NCI-H526 (cell line): ENCODE measurements around the gene OTOP2.
"Not testable (repeated sequence)": the region's sequence is repeated elsewhere in the genome, so short reads cannot be mapped to it uniquely, and the experiment has no call there.

Source experiments
- DNase-seq, 2 experiments: peaks; one replicate each; lab custom pipeline; 2025; lab: John Stamatoyannopoulos, UW

OTOP2 gene

DNA sequence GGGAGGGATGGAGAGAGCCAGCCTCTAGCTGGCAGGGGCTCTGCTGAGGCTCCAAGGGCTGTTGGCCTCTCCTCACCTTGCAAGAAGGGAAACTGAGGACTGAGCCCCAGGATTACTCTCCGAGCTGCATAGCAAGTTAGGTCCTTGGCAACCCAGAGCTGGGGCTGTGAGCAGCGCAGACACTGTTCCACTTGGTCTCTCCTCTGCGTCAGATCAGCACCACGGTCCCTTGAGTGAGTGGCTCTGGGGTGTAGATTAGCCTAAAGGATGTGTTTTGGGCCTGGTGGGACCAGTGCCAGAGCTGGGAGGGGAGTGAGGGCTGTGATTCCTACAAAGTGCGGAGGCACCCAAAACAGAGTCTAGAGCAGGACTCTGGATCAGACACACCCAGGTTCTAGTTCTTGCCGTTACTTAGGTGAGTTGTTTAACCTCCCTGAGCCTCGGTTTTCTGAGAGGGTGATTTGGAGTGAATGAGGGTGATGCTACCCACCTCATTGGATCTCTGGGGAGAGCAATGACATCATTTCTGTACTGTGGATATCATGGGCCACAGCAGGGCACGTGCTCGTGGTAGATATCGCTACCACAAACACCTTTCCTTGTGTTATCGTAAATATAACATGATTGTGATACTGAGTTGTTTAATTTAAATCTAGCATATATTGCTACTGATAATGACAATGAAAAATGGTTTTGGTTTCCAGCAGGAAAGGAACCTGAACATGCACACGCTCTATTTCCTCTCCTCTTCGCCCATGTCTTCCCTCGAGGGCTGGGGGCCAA, 22.5 kb upstream of the OTOP2 start:
- DNase-seq = no peak

DNA sequence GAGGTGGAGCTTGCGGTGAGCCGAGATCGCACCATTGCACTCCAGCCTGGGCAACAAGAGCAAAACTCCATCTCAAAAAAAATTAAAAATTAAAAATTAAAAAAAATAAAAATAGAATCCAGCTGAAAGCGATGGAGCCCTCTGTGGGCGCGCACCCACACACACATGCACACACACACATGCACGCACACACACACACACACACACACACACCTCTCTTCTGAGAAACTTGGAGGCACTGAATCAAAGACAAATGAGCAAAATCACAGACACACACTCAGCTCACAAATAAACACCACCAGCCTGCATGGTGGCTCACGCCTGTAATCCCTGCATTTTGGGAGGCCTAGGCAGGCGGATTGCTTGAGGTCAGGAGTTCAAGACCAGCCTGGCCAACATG, 21.0 kb upstream of the OTOP2 start:
- DNase-seq = no peak

DNA sequence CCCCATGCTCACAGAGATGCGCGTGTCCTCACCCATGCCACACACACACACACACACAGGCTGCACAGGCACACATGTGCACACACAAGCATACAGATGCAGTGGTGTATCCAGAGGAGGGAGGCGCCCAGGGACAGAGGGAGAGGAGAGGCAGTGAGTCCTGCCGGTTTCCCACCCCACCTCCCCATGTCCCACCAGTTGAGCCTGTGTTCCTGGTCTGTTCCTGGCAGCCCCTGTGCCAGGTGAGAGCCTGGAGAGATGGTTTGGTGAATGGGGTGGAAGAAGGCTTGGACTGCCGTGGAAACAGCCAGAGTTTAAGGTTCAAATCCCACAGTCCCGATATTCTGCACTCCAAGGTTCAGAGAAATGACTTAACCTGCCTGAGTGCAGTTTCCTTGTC, 20.4 kb upstream of the OTOP2 start:
- no peak for DNase-seq

DNA sequence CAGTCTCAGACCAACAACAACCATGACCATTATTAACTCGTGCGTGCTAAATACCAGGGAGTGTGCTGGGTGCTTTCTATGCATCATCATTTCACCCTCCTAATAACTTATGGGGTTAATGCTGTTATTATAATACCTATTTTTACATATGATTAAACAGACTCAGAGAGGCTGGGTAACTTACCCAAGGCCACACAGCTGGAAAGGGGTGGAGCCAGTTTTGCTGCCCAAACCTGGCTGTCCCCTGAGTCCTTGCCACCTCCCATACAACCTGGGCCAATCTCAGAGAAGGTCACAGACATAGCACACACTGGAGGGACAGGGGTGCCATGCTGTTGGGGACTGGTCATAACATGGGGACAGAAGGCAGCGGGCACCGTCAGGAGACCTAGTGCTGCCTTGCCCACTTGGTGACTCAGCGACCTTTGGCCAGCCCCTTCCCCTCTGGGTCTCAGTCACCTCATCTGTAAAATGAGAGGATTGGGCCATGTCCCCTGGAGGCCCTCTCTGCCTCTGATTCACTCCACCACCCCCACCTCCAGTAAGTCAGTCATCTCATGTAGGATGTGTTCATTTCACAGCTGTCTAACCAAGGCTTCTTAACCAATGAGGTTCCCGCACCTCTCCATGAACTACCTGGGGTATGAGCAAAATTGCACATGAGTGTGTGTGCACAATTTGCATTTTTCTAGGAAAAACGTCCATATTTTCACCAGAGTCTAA, 19.2 kb upstream of the OTOP2 start:
- no peak for DNase-seq

- DNase-seq = not testable (repeated sequence)
Observed at GRCh38 chr17:74906214-74906793, 17.8 kb upstream of the OTOP2 start.

- no peak for DNase-seq
Observed at GRCh38 chr17:74907012-74907411, 17.1 kb upstream of the OTOP2 start.

DNA sequence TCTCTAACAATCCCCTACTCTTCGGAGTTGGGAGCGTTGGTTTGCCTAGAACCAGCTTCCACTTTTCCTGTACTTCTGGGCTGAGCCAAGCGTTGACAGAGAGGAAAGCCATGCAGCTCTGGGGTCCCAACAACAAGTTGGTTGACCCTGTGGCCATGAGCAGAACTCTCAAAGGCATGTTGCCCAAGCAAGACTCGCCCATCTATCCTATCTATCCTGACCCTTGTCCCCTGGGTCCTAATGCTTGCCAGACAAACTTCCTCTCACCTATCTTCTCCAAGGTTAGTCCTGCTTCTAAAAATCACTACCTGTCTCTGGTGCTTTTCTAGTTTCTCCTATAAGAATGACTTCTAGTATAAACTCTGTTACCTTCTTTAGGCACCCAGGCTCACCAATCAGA, 15.0 kb upstream of the OTOP2 start:
- not testable (repeated sequence) for DNase-seq

DNA sequence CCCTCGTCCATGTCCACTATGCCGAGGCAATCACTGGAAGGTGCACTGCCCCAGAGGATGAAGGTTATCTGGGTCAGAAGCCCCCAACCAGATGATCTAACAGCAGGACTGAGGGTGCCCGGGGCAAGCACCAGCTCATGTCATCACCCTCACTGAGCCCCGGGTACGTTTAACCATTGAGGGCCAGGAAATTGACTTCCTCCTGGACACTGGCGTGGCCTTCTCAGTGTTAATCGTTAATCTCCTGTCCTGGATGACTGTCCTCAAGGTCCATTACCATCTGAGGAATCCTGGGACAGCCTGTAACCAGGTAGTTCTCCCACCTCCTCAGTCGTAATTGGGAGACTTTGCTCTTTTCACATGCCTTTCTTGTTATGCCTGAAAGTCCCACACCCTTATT, 12.7 kb upstream of the OTOP2 start:
- DNase-seq = not testable (repeated sequence)

DNA sequence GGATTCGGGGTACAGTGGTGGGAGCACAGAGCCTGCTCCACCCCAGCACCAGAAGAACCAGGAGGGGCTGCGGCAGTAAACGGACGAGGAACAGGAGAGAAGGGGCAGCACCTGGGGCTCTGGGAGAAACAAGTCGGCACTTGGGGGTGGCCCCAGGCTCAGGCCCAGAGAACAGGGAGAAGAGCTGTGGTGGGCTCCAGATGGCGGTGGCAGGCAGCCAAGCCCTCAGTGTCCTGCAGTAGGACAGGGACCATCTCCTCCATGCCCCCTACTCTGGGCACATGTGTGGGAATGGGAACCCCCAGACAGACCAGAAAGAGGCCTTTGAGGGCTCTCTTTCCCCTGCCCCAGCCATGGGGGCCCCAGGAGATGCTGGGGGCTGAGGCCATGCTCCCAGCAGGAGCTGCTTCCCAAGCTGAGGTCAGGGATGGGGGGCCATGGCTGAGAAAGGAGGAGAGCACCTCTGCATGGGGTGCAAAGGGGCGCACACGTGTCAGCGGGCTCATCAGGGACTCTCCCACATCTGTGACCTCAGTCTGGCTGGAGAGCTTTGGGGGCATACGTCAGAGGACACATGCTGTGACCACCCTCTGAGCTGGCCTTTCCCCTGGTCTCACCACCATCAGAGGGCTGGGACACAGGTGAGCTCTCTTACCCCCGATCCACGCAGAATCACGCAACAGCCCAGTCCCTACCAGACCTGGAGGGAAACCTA, 7.8 kb upstream of the OTOP2 start:
- no peak for DNase-seq

GRCh38 chr17:74916851-74917199, 7.2 kb upstream of the OTOP2 start:
- DNase-seq = no peak

DNA sequence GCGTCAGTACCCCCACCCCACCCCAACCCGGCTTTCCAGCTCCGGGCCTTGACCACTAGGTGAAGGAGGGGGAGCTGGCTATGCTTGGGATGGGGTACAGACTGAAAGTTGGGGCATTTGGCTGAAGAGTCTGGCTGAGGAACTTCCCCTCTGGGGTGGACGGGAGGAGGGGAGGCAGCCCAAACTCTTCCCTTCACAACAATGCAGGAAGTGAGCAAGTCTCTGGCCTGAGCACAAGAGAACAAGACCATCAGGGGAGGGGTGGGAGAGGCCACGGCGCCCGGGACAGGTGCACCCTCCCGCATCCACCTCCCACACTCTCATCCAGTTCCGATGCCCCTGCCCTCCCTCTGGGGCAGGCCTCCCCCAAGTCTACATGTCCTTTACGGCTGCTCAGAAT, 6.6 kb upstream of the OTOP2 start:
- DNase-seq = no peak

- no peak for DNase-seq
Observed at GRCh38 chr17:74918906-74919305, 5.2 kb upstream of the OTOP2 start.

- DNase-seq = no peak
Observed at GRCh38 chr17:74919440-74920305, 4.4 kb upstream of the OTOP2 start.

- DNase-seq = no peak
Observed at GRCh38 chr17:74920306-74920620, 3.8 kb upstream of the OTOP2 start.

- DNase-seq = peak in 1 of 2 experiments; percentile 63
Observed at GRCh38 chr17:74920642-74921025, 3.4 kb upstream of the OTOP2 start.

- DNase-seq = peak in 1 of 2 experiments; percentile 23
Observed at GRCh38 chr17:74921026-74921681, 2.9 kb upstream of the OTOP2 start.

- DNase-seq = no peak
Observed at GRCh38 chr17:74921769-74922168, 2.3 kb upstream of the OTOP2 start.

DNA sequence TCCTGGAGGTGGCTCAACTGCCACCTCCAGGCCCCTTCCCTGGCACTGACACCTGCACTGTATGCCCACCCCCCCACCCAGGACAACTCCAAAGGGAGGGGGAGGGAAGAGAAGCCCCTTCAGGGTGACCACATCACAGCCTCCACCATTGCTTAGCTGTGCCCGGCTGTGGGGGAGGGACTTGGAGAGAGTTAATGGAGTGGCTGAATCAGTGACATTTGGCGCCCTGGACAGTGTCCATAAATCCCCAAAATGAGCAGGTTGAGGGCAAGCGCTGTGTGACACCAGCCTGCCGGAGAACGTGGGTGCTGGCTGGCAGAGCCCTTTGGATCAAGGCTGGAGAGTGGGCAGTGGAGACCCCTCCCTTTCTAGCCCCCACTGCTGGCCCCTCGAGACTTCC, 1.9 kb upstream of the OTOP2 start:
- no peak for DNase-seq

GRCh38 chr17:74922694-74923537, 1.2 kb upstream of the OTOP2 start, which contains the start of gene USH1G:
TSS of gene USH1G (minus strand) at chr17:74923255. CDS start at chr17:74923073, 182 bp downstream.
- peak in 1 of 2 experiments; percentile 60 for DNase-seq
